Measurements from ENCODE around the gene TMEM61.

The TMEM61 gene

GRCh38 chr1:55035904-55036303, 55.5 kb downstream of the TMEM61 start:
- DNase-seq (ENCODE audit: low read depth), result no peak
- no peak overlapping the region for H3K4me3 ChIP-seq (ENCODE audit: low read depth, low read length)
- no peak for TF ChIP-seq CTCF (conservative IDR thresholded peaks at IDR 0.05; ENCODE audit: low read depth, low read length)

- H3K4me3 ChIP-seq (ENCODE audit: low read depth, low read length), result no peak overlapping the region
- DNase-seq (ENCODE audit: low read depth), result no peak
- no peak for TF ChIP-seq CTCF (conservative IDR thresholded peaks at IDR 0.05; ENCODE audit: low read depth, low read length)
These were observed 57.5 kb downstream of the TMEM61 start for GRCh38 chr1:55037733-55038551.

GRCh38 chr1:55038552-55038838, 58.1 kb downstream of the TMEM61 start:
- no peak overlapping the region for H3K4me3 ChIP-seq (ENCODE audit: low read depth, low read length)
- no peak for TF ChIP-seq CTCF (conservative IDR thresholded peaks at IDR 0.05; ENCODE audit: low read depth, low read length)
- DNase-seq (ENCODE audit: low read depth), result no peak

- H3K4me3 ChIP-seq (ENCODE audit: low read depth, low read length), result peak overlapping the region; percentile 58
- no peak for DNase-seq (ENCODE audit: low read depth)
- no peak for TF ChIP-seq CTCF (conservative IDR thresholded peaks at IDR 0.05; ENCODE audit: low read depth, low read length)
These were observed 58.5 kb downstream of the TMEM61 start for GRCh38 chr1:55038974-55039341.

GRCh38 chr1:55039342-55040082, 59.1 kb downstream of the TMEM61 start, which contains the start of gene PCSK9:
TSS of gene PCSK9 (plus strand) at chr1:55039548. CDS start at chr1:55039838, 290 bp downstream.
- TF ChIP-seq CTCF (conservative IDR thresholded peaks at IDR 0.05; ENCODE audit: low read depth, low read length), result no peak
- H3K4me3 ChIP-seq (ENCODE audit: low read depth, low read length), result peak within 1 kb of the TSS; percentile 58
- peak; percentile 41 for DNase-seq (ENCODE audit: low read depth)

- TF ChIP-seq CTCF (conservative IDR thresholded peaks at IDR 0.05; ENCODE audit: low read depth, low read length), result no peak
- peak overlapping the region; percentile 58 for H3K4me3 ChIP-seq (ENCODE audit: low read depth, low read length)
- DNase-seq (ENCODE audit: low read depth), result no peak
These were observed 59.9 kb downstream of the TMEM61 start for GRCh38 chr1:55040083-55040932.

Data from choroid plexus epithelial cell (primary cell).